Ishikawa (cell line): Measurements from ENCODE around the gene RBM44.

Source experiments
- CEBPB ChIP-seq: IDR thresholded peaks from 2 replicates; pipeline ENCODE4 v1.6.1; 2012
- TAF1 ChIP-seq: IDR thresholded peaks from 2 replicates; pipeline ENCODE4 v1.6.1; 2012; ENCODE audit warnings: low read depth, mild to moderate bottlenecking
- YY1 ChIP-seq: IDR thresholded peaks from 2 replicates; pipeline ENCODE4 v1.6.1; 2012; ENCODE audit warnings: low read depth

DNA sequence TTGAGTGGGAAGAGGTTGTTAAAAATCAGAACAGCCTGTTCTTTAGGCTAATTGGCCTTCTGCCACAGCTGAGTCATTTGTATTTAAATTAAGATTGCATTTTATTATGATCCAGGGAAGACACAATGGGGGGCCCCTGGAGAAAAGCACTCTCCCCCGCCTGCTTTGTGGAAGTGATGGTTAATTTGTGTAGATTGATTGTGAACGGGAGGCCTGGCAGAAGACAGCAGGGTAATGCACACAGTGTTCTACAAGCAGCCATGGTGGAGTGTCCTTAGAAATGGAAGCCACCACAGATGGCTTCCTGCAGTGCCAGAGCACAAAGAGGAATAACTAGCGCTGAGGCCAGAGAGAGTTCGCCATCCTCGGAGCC is 80.5 kb downstream of the RBM44 start:
- TF ChIP-seq TAF1 (no peak), CEBPB (no peak), YY1 (no peak)
